Endothelial cell of umbilical vein (primary cell): ENCODE data around the gene RAI1. TPM values are rescaled to one million over a fixed set of nuclear protein-coding genes. Genes with fewer than 3 reads are reported as not detected.

Source experiments
- BruUV-seq: library from RNA; stranded (reverse); fragments of 400-500 nt; replicated peaks from 2 replicates; lab custom pipeline; 2021; lab: Mats Ljungman, UMichigan
- CTCF ChIA-PET: fragments of 300-600, 350-600 bp; sonication (Branson Sonifier 250); formaldehyde crosslinking; loops from one replicate; lab custom pipeline; 2021; ENCODE audit warnings: antibody characterized with exemption, inconsistent platforms; lab: Charles Lee
- POLR2A ChIA-PET: fragments of 300-600, 350-600 bp; sonication (Branson Sonifier 250); formaldehyde crosslinking; loops from one replicate; lab custom pipeline; 2021; ENCODE audit warnings: antibody characterized with exemption, inconsistent platforms; lab: Charles Lee
- DNase-seq: peaks from one replicate; pipeline ENCODE4 v3.0.0-alpha.2; 2011; ENCODE audit warnings: low read depth, low spot score
- FAIRE-seq: peaks from 2 replicates; lab custom pipeline; 2011; peaks lifted over from hg19 to GRCh38; lab: Jason Lieb, UNC
- H2AFZ ChIP-seq: 2 replicates; pipeline ENCODE4 v1.6.0; 2012; ENCODE audit warnings: low read depth, low read length, control low read depth, inconsistent platforms
- H3K27ac ChIP-seq: 2 replicates; pipeline ENCODE4 v1.5.1; 2011; ENCODE audit warnings: low read depth, mild to moderate bottlenecking, control low read depth, low read length, moderate library complexity; ENCODE audit not compliant: insufficient read depth
- H3K27me3 ChIP-seq, 2 experiments: 2 replicates each; pipeline versions ENCODE4 v1.6.0 to v1.6.1; 2011; ENCODE audit warnings: low read length in 2 of 2, mixed read lengths in 1 of 2; ENCODE audit not compliant: control insufficient read depth in 2 of 2, insufficient read depth in 2 of 2
- H3K36me3 ChIP-seq, 2 experiments: 2 replicates in 1 of 2; 3 replicates in 1 of 2; pipeline ENCODE4 v1.5.1; 2011; ENCODE audit warnings: low read length in 2 of 2, mild to moderate bottlenecking in 1 of 2, moderate library complexity in 1 of 2; ENCODE audit not compliant: control insufficient read depth in 2 of 2, insufficient read depth in 2 of 2; ENCODE audit errors: extremely low read depth in 1 of 2
- H3K4me1 ChIP-seq: 3 replicates; pipeline ENCODE4 v1.5.1; 2011; ENCODE audit warnings: mild to moderate bottlenecking, low read length; ENCODE audit not compliant: control insufficient read depth, insufficient read depth; ENCODE audit errors: extremely low read depth
- H3K4me2 ChIP-seq: 2 replicates; pipeline ENCODE4 v1.6.1; 2011; ENCODE audit warnings: low read length, control low read depth, mixed read lengths; ENCODE audit not compliant: insufficient read depth
- H3K4me3 ChIP-seq, 3 experiments: fragments of 200-600 bp in 1 of 3; sonication (generic), shearing (Covaris generic) in 1 of 3; replicated peaks in 1 of 3; 2 replicates each; pipeline ENCODE4 v1.5.1; 2011 to 2016; ENCODE audit warnings: control low read depth in 3 of 3, low read length in 3 of 3, mild to moderate bottlenecking in 2 of 3, inconsistent platforms in 1 of 3, low read depth in 1 of 3, moderate library complexity in 1 of 3; ENCODE audit not compliant: insufficient read depth in 1 of 3
- H3K79me2 ChIP-seq: 2 replicates; pipeline ENCODE4 v1.6.0; 2012; ENCODE audit warnings: low read length, inconsistent platforms; ENCODE audit not compliant: control insufficient read depth, insufficient read depth
- H3K9ac ChIP-seq: replicated peaks from 2 replicates; pipeline ENCODE3; 2011; ENCODE audit warnings: low read length, control low read depth; ENCODE audit not compliant: insufficient read depth; ENCODE audit errors: extremely low read depth
- H3K9me1 ChIP-seq: replicated peaks from 3 replicates; pipeline ENCODE4 v1.6.0; 2011; ENCODE audit warnings: mild to moderate bottlenecking, low read length; ENCODE audit not compliant: control insufficient read depth, insufficient read depth; ENCODE audit errors: extremely low read depth
- H3K9me3 ChIP-seq: replicated peaks from 2 replicates; pipeline ENCODE4 v1.5.1; 2012; ENCODE audit warnings: low read length, inconsistent platforms; ENCODE audit not compliant: control insufficient read depth, insufficient read depth
- H4K20me1 ChIP-seq: replicated peaks from 2 replicates; pipeline ENCODE3; 2011; ENCODE audit warnings: mild to moderate bottlenecking, low read length; ENCODE audit not compliant: control insufficient read depth, insufficient read depth; ENCODE audit errors: extremely low read depth
- CTCF ChIP-seq, 2 donors: IDR thresholded peaks; 1 replicate in 1 of 2; 2 replicates in 1 of 2; pipeline ENCODE4 v1.5.1; 2011; ENCODE audit warnings: low read length in 2 of 2, mild to moderate bottlenecking in 2 of 2, moderate library complexity in 2 of 2, control low read depth in 1 of 2, inconsistent platforms in 1 of 2, low read depth in 1 of 2; ENCODE audit not compliant: insufficient read depth in 1 of 2; ENCODE audit errors: extremely low read depth in 1 of 2
- EZH2 ChIP-seq: IDR thresholded peaks from 2 replicates; pipeline ENCODE4 v1.6.1; 2012; ENCODE audit warnings: borderline replicate concordance, low read depth, mild to moderate bottlenecking, moderate library complexity, low read length, inconsistent platforms; ENCODE audit not compliant: severe bottlenecking
- FOS ChIP-seq: IDR thresholded peaks from 2 replicates; pipeline ENCODE4 v1.6.1; 2011; ENCODE audit warnings: mild to moderate bottlenecking, low read length, moderate library complexity, borderline replicate concordance; ENCODE audit not compliant: insufficient read depth
- GATA2 ChIP-seq: IDR thresholded peaks from 2 replicates; pipeline ENCODE4 v1.7.0; 2011; ENCODE audit warnings: low read depth, mild to moderate bottlenecking, moderate library complexity, mixed read lengths, low read length; ENCODE audit not compliant: insufficient read length, insufficient read depth
- JUN ChIP-seq: IDR thresholded peaks from 2 replicates; pipeline ENCODE4 v1.6.1; 2011; ENCODE audit warnings: borderline replicate concordance, low read depth; ENCODE audit not compliant: insufficient read length, insufficient read depth
- MAX ChIP-seq: IDR thresholded peaks from 2 replicates; pipeline ENCODE4 v1.6.1; 2011; ENCODE audit not compliant: insufficient read depth, insufficient read length
- MYC ChIP-seq: IDR thresholded peaks from one replicate; pipeline ENCODE4 v1.6.1; 2011; ENCODE audit warnings: mild to moderate bottlenecking, low read depth, low read length
- POLR2A ChIP-seq: IDR thresholded peaks from 2 replicates; pipeline ENCODE4 v1.6.1; 2012; ENCODE audit warnings: low read depth, mild to moderate bottlenecking, control low read depth, low read length
- POLR2AphosphoS5 ChIP-seq: IDR thresholded peaks from 2 replicates; pipeline ENCODE4 v1.6.1; 2012; ENCODE audit warnings: low read depth, mild to moderate bottlenecking, control low read depth, low read length, moderate library complexity; ENCODE audit not compliant: insufficient read depth
- dilution Hi-C: fragments of 300-500 bp; cut with MboI; formaldehyde crosslinking; loops from one replicate; pipeline ENCODE4 v1.15.0; 2019; ENCODE audit warnings: low sequenced_read_pairs; ENCODE audit not compliant: extremely low pct_ligation_motif_present
- intact Hi-C: fragments of 100-400 bp; cut with micrococcal nuclease; formaldehyde crosslinking; loops from one replicate; pipeline ENCODE4 v1.10.0; 2022
- polyA plus RNA-seq, 4 experiments: library from polyadenylated mRNA; depleted of rRNA in 3 of 4; stranded (reverse) in 3 of 4; unstranded in 1 of 4; fragments of >200 nt; gene quantifications; 2 replicates each; pipeline versions ENCODE4 v1.2.1 to v1.2.3, GENCODE V29; 2011 to 2012; ENCODE audit warnings: missing spikeins in 1 of 4
- total RNA-seq: library from RNA; stranded (reverse); gene quantifications from 2 replicates; pipeline ENCODE4 v1.2.3, GENCODE V29; 2021

RAI1 gene
- total and polyA plus RNA-seq, 2 donors (not counting 3 experiments of a cell fraction or from before 2014, with no cell fraction given), result 7.8 to 43.3 TPM

- CTCF ChIA-PET, result interaction anchor here (0.8 to 1.8 kb wide), 2 partner anchors 12 to 87 kb away, joined by 3 to 4 read pairs; no protein-coding TSS in a partner anchor
- DNase-seq (no peak), FAIRE-seq (no peak)
- no peak overlapping the region for H3K4me2 ChIP-seq
- H3K4me1 ChIP-seq, result peaks cover 17% of the 10 kb centered on the region
- no peak overlapping the region for H3K9ac ChIP-seq
- POLR2A ChIA-PET, result no interaction called here
- no peaks in the 10 kb centered on the region for H3K9me3 ChIP-seq
- peaks cover 0 to 3% of the 10 kb centered on the region in 2 experiments for H3K36me3 ChIP-seq
- H3K27me3 ChIP-seq, result no peaks in the 10 kb centered on the region
- no peak overlapping the region for H2AFZ ChIP-seq
- peaks cover 76% of the 10 kb centered on the region for H3K79me2 ChIP-seq
- TF ChIP-seq CTCF (IDR thresholded peaks at IDR 0.05; ENCODE audit: extremely low read depth in 1 of 2, insufficient read depth in 1 of 2, low read depth in 1 of 2, low read length in 2 of 2) (no peak), EZH2 (no peak), POLR2A (no peak), GATA2 (no peak), MYC (no peak), JUN (no peak), MAX (no peak), FOS (no peak), POLR2AphosphoS5 (no peak)
- no peaks in the 10 kb centered on the region for H3K9me1 ChIP-seq
- no peak overlapping the region for H3K4me3 ChIP-seq
- H3K27ac ChIP-seq, result no peak overlapping the region
- BruUV-seq, result no TSS peak
- dilution Hi-C loops (no loop called here), intact Hi-C loops (no loop called here)
- H4K20me1 ChIP-seq, result no peaks in the 10 kb centered on the region
Measured at GRCh38 chr17:17832032-17832363, 150.7 kb downstream of the RAI1 start.
